ENCODE data around the gene ACTN1. TPM values are rescaled to one million over a fixed set of nuclear protein-coding genes. Genes with fewer than 3 reads are reported as not detected.

The ACTN1 gene
- polyA plus RNA-seq, 1 of the 3 experiments (the other 2 are of a cell fraction), result 319 TPM

DNA sequence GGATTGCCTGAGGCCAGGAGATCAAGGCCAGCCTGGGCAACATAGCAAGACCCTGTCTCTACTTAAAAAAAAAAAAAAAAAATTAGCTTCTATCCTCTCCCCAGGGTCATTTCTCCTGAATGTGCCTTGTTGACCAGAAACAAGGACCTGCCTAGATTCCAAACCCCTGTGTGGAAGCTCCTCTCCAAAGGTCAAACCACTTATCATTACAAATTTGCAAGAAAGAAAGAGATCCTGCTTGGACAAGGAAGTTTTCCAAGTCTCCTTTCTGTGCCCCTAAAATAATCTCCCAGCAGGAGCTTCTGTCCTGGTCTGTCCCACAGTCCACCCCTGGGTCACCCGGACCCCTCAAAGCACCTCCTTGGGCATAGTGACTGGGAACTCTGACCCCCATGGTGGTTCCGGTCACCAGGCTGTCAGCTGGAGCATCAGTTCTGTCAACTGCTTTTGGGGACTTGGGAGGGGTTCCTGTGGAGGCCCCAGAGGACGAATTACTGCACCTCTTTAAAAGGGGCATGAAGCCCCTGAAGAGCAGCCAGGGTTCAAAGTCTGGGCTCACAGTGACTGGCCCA is 38.4 kb downstream of the ACTN1 start:
- POLR2A ChIA-PET, result interaction anchor here (1.2 kb wide), 1 partner anchor 39 kb away, joined by 3 read pairs; no protein-coding TSS in a partner anchor
- no peak overlapping the region for H3K4me3 ChIP-seq (ENCODE audit: low read depth in 2 of 2, low read length in 1 of 2)
- H3K4me1 ChIP-seq (ENCODE audit: control insufficient read depth in 1 of 2, insufficient read depth in 2 of 2, low read depth in 1 of 2, low read length in 1 of 2), result peaks cover 73 to 93% of the 10 kb centered on the region in 2 experiments
- no peak overlapping the region for H2AFZ ChIP-seq (ENCODE audit: low read depth)
- H3K27me3 ChIP-seq (ENCODE audit: insufficient read depth), result no peaks in the 10 kb centered on the region
- H4K20me1 ChIP-seq (ENCODE audit: insufficient read depth), result peaks cover 98% of the 10 kb centered on the region
- peak overlapping the region; percentile 92 to 99 for H3K27ac ChIP-seq (ENCODE audit: low read depth in 2 of 2, low read length in 1 of 2)
- H3K9ac ChIP-seq, result peak overlapping the region; percentile 30; the same call in 1 of the 2 replicates
- H3K79me2 ChIP-seq (ENCODE audit: insufficient read depth), result peaks cover 98% of the 10 kb centered on the region
- H3F3A ChIP-seq (replicated peaks; ENCODE audit: insufficient read depth), result peaks cover 48% of the 10 kb centered on the region
- 80% methylated on average over 1 of the region's 3 CpGs for WGBS (ENCODE audit: low lambda C conversion rate)
- CTCF ChIA-PET, result interaction anchor here (1.0 to 5.4 kb wide), 9 partner anchors 10 to 167 kb away, joined by 3 to 29 read pairs (median 8); no protein-coding TSS in a partner anchor
- no peaks in the 10 kb centered on the region for H3K9me2 ChIP-seq
- H3K4me2 ChIP-seq, result peak overlapping the region; percentile 8
- no peak for TF ChIP-seq EZH2phosphoT487 (IDR thresholded peaks at IDR 0.05; ENCODE audit: borderline replicate concordance, low read depth)
- TF ChIP-seq RXRA (IDR thresholded peaks at IDR 0.05; ENCODE audit: borderline replicate concordance, low read depth), result no peak
- TF ChIP-seq RAD21 (IDR thresholded peaks at IDR 0.05; ENCODE audit: low read length), result no peak
- no peak for DNase-seq
- H3K36me3 ChIP-seq (replicated peaks in 1 of 2; ENCODE audit: control insufficient read depth in 1 of 2, insufficient read depth in 2 of 2, low read length in 1 of 2), result peaks cover 3 to 19% of the 10 kb centered on the region in 2 experiments
- H3K9me3 ChIP-seq, result no peaks in the 10 kb centered on the region

DNA sequence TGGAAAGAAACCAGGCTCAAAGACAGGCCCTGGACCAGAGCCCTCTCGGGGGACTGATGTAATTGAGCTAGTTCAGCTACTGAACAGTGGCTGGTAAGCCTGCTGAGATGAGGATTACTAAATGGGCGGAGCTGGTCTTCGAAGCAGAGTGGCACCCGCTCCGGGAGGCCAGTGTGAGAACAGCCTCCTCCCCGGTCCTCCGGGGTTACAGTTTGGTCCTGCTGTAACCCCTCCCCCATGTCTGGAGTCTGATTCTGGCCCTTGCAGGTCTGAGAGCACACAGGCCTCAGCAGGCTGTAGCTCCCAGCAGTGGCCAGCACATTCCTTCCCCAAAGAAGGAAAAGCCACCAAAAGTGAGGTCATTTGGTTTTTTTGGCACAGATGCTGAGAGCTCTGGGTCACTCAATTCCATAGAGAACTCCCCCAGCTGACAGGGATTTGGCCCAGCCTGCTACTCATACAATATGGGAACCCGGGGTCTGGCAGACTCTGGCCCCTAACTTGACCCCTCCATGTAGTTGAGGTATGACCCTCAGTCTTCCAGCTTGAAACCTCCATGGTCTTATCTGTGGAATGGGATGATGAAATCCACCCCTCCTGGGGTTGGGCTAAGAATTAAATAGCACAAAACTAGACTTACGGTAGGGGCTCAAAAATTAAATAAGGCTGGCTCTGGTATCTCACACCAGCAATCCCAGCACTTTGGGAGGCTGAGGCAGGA is 39.0 kb downstream of the ACTN1 start:
- peak overlapping the region; percentile 40; the same call in 1 of the 2 replicates for H3K9ac ChIP-seq
- H3K27ac ChIP-seq (ENCODE audit: low read depth in 2 of 2, low read length in 1 of 2), result peak overlapping the region; percentile 92 to 99
- no peaks in the 10 kb centered on the region for H3K9me3 ChIP-seq
- no peaks in the 10 kb centered on the region for H3K27me3 ChIP-seq (ENCODE audit: insufficient read depth)
- ChIA-PET CTCF (interaction anchor here (1.0 to 5.4 kb wide), 10 partner anchors 11 to 189 kb away, joined by 3 to 29 read pairs (median 4); no protein-coding TSS in a partner anchor), POLR2A (interaction anchor here (0.9 to 1.2 kb wide), 3 partner anchors 12 to 108 kb away, joined by 3 read pairs; no protein-coding TSS in a partner anchor)
- peaks cover 48% of the 10 kb centered on the region for H3F3A ChIP-seq (replicated peaks; ENCODE audit: insufficient read depth)
- peaks cover 98% of the 10 kb centered on the region for H3K79me2 ChIP-seq (ENCODE audit: insufficient read depth)
- no peaks in the 10 kb centered on the region for H3K9me2 ChIP-seq
- H4K20me1 ChIP-seq (ENCODE audit: insufficient read depth), result peaks cover 98% of the 10 kb centered on the region
- WGBS (ENCODE audit: low lambda C conversion rate), result 15% methylated on average over 7 of the region's 9 CpGs
- H3K4me1 ChIP-seq (ENCODE audit: control insufficient read depth in 1 of 2, insufficient read depth in 2 of 2, low read depth in 1 of 2, low read length in 1 of 2), result peaks cover 71 to 90% of the 10 kb centered on the region in 2 experiments
- H2AFZ ChIP-seq (ENCODE audit: low read depth), result no peak overlapping the region
- H3K36me3 ChIP-seq (replicated peaks in 1 of 2; ENCODE audit: control insufficient read depth in 1 of 2, insufficient read depth in 2 of 2, low read length in 1 of 2), result peaks cover 3 to 20% of the 10 kb centered on the region in 2 experiments
- peak; percentile 51 for DNase-seq
- H3K4me2 ChIP-seq, result peak overlapping the region; percentile 72
- no peak overlapping the region for H3K4me3 ChIP-seq (ENCODE audit: low read depth in 2 of 2, low read length in 1 of 2)
- no peak for TF ChIP-seq RFX5 (IDR thresholded peaks at IDR 0.05; ENCODE audit: low read length)
- TF ChIP-seq EZH2phosphoT487 (IDR thresholded peaks at IDR 0.05; ENCODE audit: borderline replicate concordance, low read depth), result no peak
- TF ChIP-seq POLR2AphosphoS5 (IDR thresholded peaks at IDR 0.05; ENCODE audit: low read depth, low read length), result no peak; the same call in none of the 2 replicates
- TF ChIP-seq, protein P1, sequence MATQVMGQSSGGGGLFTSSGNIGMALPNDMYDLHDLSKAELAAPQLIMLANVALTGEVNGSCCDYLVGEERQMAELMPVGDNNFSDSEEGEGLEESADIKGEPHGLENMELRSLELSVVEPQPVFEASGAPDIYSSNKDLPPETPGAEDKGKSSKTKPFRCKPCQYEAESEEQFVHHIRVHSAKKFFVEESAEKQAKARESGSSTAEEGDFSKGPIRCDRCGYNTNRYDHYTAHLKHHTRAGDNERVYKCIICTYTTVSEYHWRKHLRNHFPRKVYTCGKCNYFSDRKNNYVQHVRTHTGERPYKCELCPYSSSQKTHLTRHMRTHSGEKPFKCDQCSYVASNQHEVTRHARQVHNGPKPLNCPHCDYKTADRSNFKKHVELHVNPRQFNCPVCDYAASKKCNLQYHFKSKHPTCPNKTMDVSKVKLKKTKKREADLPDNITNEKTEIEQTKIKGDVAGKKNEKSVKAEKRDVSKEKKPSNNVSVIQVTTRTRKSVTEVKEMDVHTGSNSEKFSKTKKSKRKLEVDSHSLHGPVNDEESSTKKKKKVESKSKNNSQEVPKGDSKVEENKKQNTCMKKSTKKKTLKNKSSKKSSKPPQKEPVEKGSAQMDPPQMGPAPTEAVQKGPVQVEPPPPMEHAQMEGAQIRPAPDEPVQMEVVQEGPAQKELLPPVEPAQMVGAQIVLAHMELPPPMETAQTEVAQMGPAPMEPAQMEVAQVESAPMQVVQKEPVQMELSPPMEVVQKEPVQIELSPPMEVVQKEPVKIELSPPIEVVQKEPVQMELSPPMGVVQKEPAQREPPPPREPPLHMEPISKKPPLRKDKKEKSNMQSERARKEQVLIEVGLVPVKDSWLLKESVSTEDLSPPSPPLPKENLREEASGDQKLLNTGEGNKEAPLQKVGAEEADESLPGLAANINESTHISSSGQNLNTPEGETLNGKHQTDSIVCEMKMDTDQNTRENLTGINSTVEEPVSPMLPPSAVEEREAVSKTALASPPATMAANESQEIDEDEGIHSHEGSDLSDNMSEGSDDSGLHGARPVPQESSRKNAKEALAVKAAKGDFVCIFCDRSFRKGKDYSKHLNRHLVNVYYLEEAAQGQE (IDR thresholded peaks at IDR 0.05; ENCODE audit: low read depth, low read length), result peak; percentile 64
- TF ChIP-seq FOXM1 (IDR thresholded peaks at IDR 0.05; ENCODE audit: low read depth), result 0 out of 2 replicates have a peak, but pooled peaks have one; percentile 62
- TF ChIP-seq FOXJ3 (CRISPR knock-in tag; IDR thresholded peaks at IDR 0.05), result no peak
- TF ChIP-seq TAF1 (IDR thresholded peaks at IDR 0.05; ENCODE audit: borderline replicate concordance, low read depth, low read length), result no peak
- TF ChIP-seq, protein P2, sequence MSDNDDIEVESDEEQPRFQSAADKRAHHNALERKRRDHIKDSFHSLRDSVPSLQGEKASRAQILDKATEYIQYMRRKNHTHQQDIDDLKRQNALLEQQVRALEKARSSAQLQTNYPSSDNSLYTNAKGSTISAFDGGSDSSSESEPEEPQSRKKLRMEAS (IDR thresholded peaks at IDR 0.05; ENCODE audit: low read depth), result peak; percentile 70
- TF ChIP-seq, protein P3, sequence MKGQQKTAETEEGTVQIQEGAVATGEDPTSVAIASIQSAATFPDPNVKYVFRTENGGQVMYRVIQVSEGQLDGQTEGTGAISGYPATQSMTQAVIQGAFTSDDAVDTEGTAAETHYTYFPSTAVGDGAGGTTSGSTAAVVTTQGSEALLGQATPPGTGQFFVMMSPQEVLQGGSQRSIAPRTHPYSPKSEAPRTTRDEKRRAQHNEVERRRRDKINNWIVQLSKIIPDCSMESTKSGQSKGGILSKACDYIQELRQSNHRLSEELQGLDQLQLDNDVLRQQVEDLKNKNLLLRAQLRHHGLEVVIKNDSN (IDR thresholded peaks at IDR 0.05; ENCODE audit: borderline replicate concordance, low read depth), result 0 out of 2 replicates have a peak, but pooled peaks have one; percentile 7
- peak; percentile 83 for TF ChIP-seq TEAD4 (IDR thresholded peaks at IDR 0.05; ENCODE audit: borderline replicate concordance, insufficient read depth)
- peak; percentile 95 for TF ChIP-seq NFIC (IDR thresholded peaks at IDR 0.05; ENCODE audit: borderline replicate concordance)
- peak; percentile 79 for TF ChIP-seq JUND (IDR thresholded peaks at IDR 0.05)
- TF ChIP-seq SIN3A (IDR thresholded peaks at IDR 0.05; ENCODE audit: borderline replicate concordance, low read depth, low read length), result peak; percentile 70; the same call in 1 of the 2 replicates
- peak; percentile 35 to 73; a peak in 2 of 4 replicates for TF ChIP-seq EP300 (IDR thresholded peaks at IDR 0.05; ENCODE audit: borderline replicate concordance in 1 of 2, low read depth in 1 of 2, low read length in 1 of 2)
- no peak for TF ChIP-seq RCOR1 (IDR thresholded peaks at IDR 0.05; ENCODE audit: low read length)
- peak; percentile 15; the same call in 1 of the 2 replicates for TF ChIP-seq MXI1 (IDR thresholded peaks at IDR 0.05; ENCODE audit: low read depth, low read length)
- TF ChIP-seq GABPA (IDR thresholded peaks at IDR 0.05; ENCODE audit: low read depth), result 0 out of 2 replicates have a peak, but pooled peaks have one; percentile 9
- peak; percentile 90 for TF ChIP-seq TCF12 (IDR thresholded peaks at IDR 0.05)
- peak; percentile 24; the same call in 1 of the 2 replicates for TF ChIP-seq ELF1 (IDR thresholded peaks at IDR 0.05)
